ENCODE results near the gene PRAF2. TPM values are rescaled to one million over a fixed set of nuclear protein-coding genes. Genes with fewer than 3 reads are reported as not detected.

The PRAF2 gene
- total and polyA plus RNA-seq, 4 donors = 5.6 to 40.8 (median 36.9) TPM

- Histone ChIP-seq H3K27ac (ENCODE audit: low read depth in 1 of 2, low read length in 1 of 2) (no peak overlapping the region), H3K27me3 (ENCODE audit: control insufficient read depth in 3 of 3, insufficient read depth in 3 of 3, low read length in 2 of 3) (no peaks in the 10 kb centered on the region), H3K9me3 (ENCODE audit: control insufficient read depth in 4 of 4, insufficient read depth in 3 of 4, low read length in 3 of 4) (peaks cover 0 to 2% (median 0%) of the 10 kb centered on the region in 4 donors), H3K36me3 (ENCODE audit: control insufficient read depth in 4 of 4, insufficient read depth in 4 of 4, low read length in 4 of 4) (peaks cover 2 to 18% (median 8%) of the 10 kb centered on the region in 4 donors), H3K4me1 (ENCODE audit: control insufficient read depth in 5 of 5, insufficient read depth in 5 of 5, low read length in 5 of 5) (no peaks in the 10 kb centered on the region), H3K9ac (ENCODE audit: insufficient read depth in 1 of 2, low read length in 2 of 2) (no peak overlapping the region), H3K4me3 (no peak overlapping the region)
- WGBS, 2 donors = 73 to 80% methylated on average over 3 of the region's 3 CpGs
- TF ChIP-seq CTCF (IDR thresholded peaks at IDR 0.05; ENCODE audit: control extremely low read depth, extremely low read depth) = no peak
- ATAC-seq (ENCODE audit: insufficient read depth, low FRiP score) (no peak), DNase-seq (no peak)
Measured at GRCh38 chrX:49111791-49112190, 38.0 kb upstream of the PRAF2 start.

GRCh38 chrX:49110417-49110816 is 36.6 kb upstream of the PRAF2 start:
- TF ChIP-seq CTCF (IDR thresholded peaks at IDR 0.05; ENCODE audit: control extremely low read depth, extremely low read depth) = no peak
- ATAC-seq (ENCODE audit: insufficient read depth, low FRiP score) (no peak), DNase-seq (no peak)
- no peak overlapping the region for H3K4me3 ChIP-seq
- no peak overlapping the region for H3K27ac ChIP-seq (ENCODE audit: low read depth in 1 of 2, low read length in 1 of 2)
- no peaks in the 10 kb centered on the region for H3K27me3 ChIP-seq (ENCODE audit: control insufficient read depth in 3 of 3, insufficient read depth in 3 of 3, low read length in 2 of 3)
- peaks cover 2 to 14% (median 8%) of the 10 kb centered on the region in 4 donors for H3K36me3 ChIP-seq (ENCODE audit: control insufficient read depth in 4 of 4, insufficient read depth in 4 of 4, low read length in 4 of 4)
- H3K9me3 ChIP-seq (ENCODE audit: control insufficient read depth in 4 of 4, insufficient read depth in 3 of 4, low read length in 3 of 4) = peaks cover 0 to 2% (median 0%) of the 10 kb centered on the region in 4 donors
- H3K9ac ChIP-seq (ENCODE audit: insufficient read depth in 1 of 2, low read length in 2 of 2) = no peak overlapping the region
- WGBS, 2 donors = 67 to 82% methylated on average over 3 of the region's 3 CpGs
- no peaks in the 10 kb centered on the region for H3K4me1 ChIP-seq (ENCODE audit: control insufficient read depth in 5 of 5, insufficient read depth in 5 of 5, low read length in 5 of 5)

GRCh38 chrX:49108641-49109040 is 34.8 kb upstream of the PRAF2 start:
- peaks cover 0 to 2% (median 0%) of the 10 kb centered on the region in 4 donors for H3K9me3 ChIP-seq (ENCODE audit: control insufficient read depth in 4 of 4, insufficient read depth in 3 of 4, low read length in 3 of 4)
- no peak overlapping the region for H3K4me3 ChIP-seq
- no peaks in the 10 kb centered on the region for H3K4me1 ChIP-seq (ENCODE audit: control insufficient read depth in 5 of 5, insufficient read depth in 5 of 5, low read length in 5 of 5)
- peaks cover 2 to 11% (median 6%) of the 10 kb centered on the region in 4 donors for H3K36me3 ChIP-seq (ENCODE audit: control insufficient read depth in 4 of 4, insufficient read depth in 4 of 4, low read length in 4 of 4)
- no peak overlapping the region for H3K27ac ChIP-seq (ENCODE audit: low read depth in 1 of 2, low read length in 1 of 2)
- no peak overlapping the region for H3K9ac ChIP-seq (ENCODE audit: insufficient read depth in 1 of 2, low read length in 2 of 2)
- no peak for TF ChIP-seq CTCF (IDR thresholded peaks at IDR 0.05; ENCODE audit: control extremely low read depth, extremely low read depth)
- H3K27me3 ChIP-seq (ENCODE audit: control insufficient read depth in 3 of 3, insufficient read depth in 3 of 3, low read length in 2 of 3) = no peaks in the 10 kb centered on the region
- DNase-seq = no peak
- 71 to 75% methylated on average over 2 of the region's 2 CpGs for WGBS, 2 donors
- ATAC-seq (ENCODE audit: insufficient read depth, low FRiP score) = no peak

GRCh38 chrX:49106930-49107329 is 33.1 kb upstream of the PRAF2 start:
- Histone ChIP-seq H3K4me3 (no peak overlapping the region), H3K9ac (ENCODE audit: insufficient read depth in 1 of 2, low read length in 2 of 2) (no peak overlapping the region), H3K36me3 (ENCODE audit: control insufficient read depth in 4 of 4, insufficient read depth in 4 of 4, low read length in 4 of 4) (peaks cover 0 to 3% (median under 1%) of the 10 kb centered on the region in 4 donors), H3K4me1 (ENCODE audit: control insufficient read depth in 5 of 5, insufficient read depth in 5 of 5, low read length in 5 of 5) (no peaks in the 10 kb centered on the region), H3K27me3 (ENCODE audit: control insufficient read depth in 3 of 3, insufficient read depth in 3 of 3, low read length in 2 of 3) (no peaks in the 10 kb centered on the region), H3K27ac (ENCODE audit: low read depth in 1 of 2, low read length in 1 of 2) (no peak overlapping the region), H3K9me3 (ENCODE audit: control insufficient read depth in 4 of 4, insufficient read depth in 3 of 4, low read length in 3 of 4) (peaks cover 0 to 1% (median 0%) of the 10 kb centered on the region in 4 donors)
- DNase-seq (peak; percentile 35 to 53 (median 37)), ATAC-seq (ENCODE audit: insufficient read depth, low FRiP score) (no peak)
- TF ChIP-seq CTCF (IDR thresholded peaks at IDR 0.05; ENCODE audit: control extremely low read depth, extremely low read depth) = no peak
- 53 to 60% methylated on average over 7 of the region's 7 CpGs for WGBS, 2 donors
